GM18502 (cell line): ENCODE data around the gene CHIC1.
"Not testable (repeated sequence)": the region's sequence is repeated elsewhere in the genome, so short reads cannot be mapped to it uniquely, and the experiment has no call there.

Experiments used
- ATAC-seq: cut with Tn5 transposase; IDR thresholded peaks from one replicate; pipeline ENCODE4 v1.9.1; 2021; ENCODE audit warnings: mild to moderate bottlenecking; ENCODE audit not compliant: unreplicated experiment, poor library complexity

The CHIC1 gene

DNA sequence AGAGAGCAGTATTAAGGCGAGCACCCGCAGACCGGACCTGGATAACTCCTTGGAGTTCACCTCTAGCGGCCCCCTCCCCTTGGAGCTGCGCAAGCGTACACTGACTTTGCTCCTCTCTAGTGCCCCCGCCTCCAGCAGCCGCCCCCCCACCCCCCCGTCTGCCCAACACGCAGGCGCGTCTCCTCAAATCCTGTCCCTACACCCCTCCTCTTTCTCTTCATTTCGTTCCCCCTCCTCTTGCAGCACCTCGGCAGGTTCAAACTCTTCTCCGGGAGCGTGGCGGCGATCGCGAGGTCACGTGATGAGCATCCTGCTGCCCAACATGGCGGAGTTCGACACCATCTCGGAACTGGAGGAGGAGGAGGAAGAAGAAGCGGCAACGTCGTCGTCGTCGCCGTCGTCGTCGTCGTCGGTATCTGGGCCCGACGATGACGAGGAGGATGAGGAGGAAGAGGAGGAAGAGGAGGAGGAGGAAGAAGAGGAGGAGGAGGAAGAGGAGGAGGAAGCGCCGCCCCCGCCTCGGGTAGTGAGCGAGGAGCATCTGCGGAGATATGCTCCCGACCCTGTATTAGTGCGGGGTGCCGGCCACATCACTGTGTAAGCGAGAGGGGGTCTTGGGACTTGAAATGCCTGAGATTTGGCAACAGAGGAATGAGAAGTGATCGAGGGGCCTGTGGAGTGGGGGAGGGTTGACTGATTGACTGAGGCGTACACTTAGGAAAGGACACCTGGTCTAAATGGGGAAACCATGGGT, at the start of gene CHIC1:
CHIC1 (plus strand) TSS at position 214 of the 754 bp plus-strand sequence; CDS start at position 302, 88 bp downstream.
- peak; percentile 64 for ATAC-seq

DNA sequence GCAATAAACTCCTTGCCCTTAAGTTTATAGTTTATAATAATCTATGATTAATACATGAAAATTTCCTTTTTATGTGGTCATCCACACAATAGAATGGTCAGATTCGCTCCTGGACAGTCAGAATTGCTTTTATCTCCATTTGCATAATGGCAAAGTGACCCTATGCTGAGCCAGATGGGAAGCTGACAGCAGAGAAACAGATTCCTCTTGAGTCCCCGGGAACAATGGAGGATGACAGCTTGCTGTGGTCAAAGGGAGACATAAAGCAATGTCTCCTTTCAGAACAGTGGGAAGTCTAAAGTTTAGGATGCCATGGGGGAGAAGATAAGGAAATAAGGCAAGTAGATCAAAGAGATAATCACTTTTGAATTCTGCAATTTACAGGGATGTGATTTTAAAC, 40.2 kb upstream of the CHIC1 start:
- ATAC-seq = not testable (repeated sequence)

DNA sequence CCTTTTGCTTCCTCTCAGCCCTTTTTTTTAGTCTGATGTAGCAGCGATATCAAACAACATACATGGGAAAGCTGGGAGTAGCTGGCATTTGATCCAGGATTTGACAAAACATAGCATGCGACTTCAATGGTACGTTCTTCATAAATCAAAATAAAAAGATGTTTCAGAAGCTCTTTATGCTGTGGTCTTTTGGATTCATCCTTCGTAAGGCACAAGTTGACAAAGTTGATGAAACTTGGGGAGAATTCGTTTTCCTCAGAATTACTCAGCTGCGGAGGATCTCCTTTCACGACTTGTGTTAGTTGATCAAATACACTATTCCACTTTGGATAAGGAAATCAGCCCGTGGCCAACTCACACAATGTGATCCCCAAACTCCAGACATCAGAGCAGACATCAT, 38.1 kb upstream of the CHIC1 start:
- no peak for ATAC-seq

DNA sequence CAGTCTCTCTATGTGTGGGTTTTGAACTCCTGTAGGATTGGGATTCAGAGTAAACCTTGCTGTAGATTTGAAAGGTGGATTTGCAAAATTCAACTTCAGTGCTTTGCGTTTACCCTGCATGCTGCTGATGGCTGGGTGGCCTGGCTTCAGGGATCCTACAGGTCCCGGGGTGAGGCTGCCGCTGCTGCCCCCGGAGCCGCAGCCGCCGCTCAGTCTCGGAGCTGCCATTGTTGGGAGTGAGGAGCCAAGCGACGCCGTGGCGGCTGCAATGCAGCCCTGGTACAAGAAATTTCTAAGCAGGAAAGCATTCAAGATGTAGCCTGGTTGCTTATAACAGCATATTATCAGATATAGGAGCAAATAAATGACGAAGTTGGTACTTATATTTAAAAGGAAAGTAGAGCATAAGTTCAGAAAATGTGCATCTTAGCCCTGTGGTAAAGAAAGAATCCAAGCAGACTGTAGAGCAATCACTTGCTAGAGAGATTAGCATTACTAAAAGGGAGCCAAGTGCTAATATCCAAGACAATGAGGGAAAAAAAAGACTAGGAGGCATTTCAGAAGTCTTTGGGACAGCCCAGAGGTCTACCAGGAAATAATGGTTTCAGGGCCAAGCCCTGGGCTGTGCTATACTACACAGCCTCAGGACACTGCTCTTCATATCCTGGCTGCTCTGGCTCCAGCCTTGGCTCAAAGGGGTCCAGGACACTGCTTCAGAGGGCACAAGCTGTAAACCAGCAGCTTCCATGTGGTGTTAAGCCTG, 36.9 kb upstream of the CHIC1 start:
- ATAC-seq = no peak

DNA sequence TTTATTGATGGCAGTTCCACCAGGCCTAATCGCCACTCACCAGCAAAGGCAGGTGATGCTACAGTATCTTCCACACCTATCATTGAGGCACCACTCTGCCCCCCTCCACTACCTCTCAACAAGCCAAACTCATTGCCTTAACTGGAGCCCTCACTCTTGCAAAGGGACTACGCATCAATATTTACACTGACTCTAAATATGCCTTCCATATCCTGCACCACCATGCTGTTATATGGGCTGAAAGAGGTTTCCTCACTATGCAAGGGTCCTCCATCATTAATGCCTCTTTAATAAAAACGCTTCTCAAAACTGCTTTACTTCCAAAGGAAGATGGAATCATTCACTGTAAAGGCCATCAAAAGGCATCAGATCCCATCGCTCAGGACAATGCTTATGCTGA, 31.3 kb upstream of the CHIC1 start:
- ATAC-seq = not testable (repeated sequence)

DNA sequence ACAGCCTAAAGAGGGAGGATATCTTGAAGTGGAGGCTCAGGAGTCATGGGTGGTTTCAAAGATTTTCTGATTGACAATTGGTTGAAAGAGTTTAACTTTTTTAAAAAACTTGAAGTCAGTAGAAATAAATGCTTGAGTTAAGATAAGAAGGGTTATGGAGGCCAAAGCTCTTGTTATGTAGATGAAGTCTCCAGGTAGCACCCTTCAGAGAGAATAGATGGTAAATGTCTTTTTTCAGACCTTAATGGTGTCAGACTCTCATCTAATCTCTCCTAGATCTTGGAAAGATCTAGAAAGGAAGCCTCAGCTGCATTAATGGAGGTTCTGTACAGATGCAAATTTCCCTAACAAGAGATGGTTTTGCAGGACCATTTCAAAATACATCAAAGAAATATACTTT, 6.8 kb upstream of the CHIC1 start:
- no peak for ATAC-seq

DNA sequence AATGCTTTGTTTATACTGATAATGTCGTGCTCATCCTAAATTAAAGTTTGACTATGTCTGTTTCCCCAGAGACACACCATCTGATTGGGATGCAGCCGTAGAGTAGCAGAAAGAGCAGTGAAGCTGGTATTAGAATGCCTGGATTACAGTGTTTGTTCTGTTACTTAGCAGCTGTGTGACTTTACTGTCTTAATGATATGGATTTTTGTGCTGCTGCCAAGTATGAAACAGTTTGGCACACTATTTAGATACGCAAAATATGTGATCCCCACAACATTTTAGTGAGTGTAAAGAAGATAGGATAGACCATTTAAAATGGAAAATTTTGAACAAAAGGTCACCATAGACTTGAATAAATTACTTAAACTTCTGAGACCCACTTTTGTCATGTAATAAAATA, 1.2 kb upstream of the CHIC1 start:
- ATAC-seq = no peak

DNA sequence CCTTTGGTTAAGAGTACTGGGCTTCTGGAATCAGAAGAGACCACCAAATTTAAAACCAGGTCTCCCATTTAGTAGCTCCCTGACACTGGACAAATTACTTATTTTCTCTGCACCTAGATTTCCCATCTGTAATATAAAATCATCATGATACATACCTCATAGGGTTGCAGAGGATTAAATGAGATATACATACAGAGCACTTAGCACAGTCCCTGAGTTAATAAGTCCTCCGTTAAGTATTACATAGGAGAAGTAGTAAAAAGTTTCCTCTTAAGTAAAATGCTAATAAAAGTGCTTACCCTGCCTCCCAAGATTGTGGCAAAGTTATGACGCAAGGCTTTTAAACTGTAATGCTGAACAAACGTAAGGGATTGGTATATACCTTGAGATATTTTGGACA, 539 bp upstream of the CHIC1 start:
- peak; percentile 19 for ATAC-seq

DNA sequence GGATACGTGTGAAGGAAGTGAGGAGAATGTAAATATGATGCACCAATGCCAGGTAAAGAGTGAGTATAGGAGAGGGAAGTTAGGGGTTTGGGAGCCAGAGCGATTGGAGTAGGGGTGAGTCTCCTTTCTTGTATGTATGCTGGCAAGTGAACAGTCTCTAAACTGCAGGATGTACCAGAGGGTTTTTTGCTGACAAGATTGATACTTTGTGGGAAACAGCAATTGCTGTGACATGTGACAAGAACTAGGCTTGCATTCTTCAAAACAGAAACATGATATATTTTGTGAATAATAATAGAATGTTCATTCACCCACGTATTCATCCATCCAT, 706 bp downstream of the CHIC1 start:
- peak; percentile 45 for ATAC-seq

DNA sequence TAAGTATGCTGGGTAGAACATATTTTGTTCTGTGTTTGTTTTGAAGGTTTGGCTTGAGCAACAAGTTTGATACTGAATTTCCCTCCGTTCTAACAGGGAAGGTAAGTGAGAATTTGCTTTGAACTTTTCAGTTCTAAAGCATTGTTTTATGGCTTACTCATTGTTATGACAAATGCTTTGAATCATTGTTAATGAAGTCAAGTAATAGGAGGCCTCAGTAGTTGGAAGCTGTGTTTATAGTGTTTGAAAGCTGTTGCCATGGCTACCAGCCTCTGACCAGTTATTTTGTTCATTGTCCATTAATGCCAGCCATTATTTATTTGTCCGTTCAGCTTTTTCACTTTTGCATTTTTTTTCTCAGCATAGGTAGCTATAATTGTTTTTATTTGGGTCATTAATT, 14.4 kb downstream of the CHIC1 start:
- ATAC-seq = no peak

DNA sequence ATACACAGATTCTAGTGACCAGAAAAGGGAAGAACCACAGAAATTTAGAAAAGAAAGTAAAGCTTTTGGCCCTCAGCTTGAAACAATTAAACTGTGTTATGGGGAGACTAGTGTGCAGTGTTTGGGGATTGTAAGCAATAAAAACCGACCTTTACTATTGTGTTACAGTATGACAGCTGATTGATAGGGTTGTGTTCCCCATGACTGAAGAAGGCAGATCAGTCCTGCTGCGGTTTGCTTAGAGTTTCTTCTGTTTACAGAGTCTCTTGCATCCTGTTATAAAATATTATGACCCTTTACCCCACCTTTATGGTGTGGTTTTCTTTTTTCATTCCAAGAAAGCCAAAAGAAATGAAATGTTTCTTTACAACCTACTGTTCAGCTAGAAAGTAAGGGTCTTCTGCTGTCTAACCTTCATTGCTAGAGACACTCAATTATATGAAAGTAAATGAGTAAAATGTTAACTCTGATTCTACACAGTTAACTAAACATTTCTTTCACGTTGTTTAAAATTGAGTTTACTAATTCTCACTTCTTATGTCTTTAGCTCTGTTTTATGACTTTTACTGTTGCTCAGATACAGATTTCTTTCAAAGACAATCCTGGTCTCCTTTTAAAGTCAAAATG, 18.1 kb downstream of the CHIC1 start:
- no peak for ATAC-seq

DNA sequence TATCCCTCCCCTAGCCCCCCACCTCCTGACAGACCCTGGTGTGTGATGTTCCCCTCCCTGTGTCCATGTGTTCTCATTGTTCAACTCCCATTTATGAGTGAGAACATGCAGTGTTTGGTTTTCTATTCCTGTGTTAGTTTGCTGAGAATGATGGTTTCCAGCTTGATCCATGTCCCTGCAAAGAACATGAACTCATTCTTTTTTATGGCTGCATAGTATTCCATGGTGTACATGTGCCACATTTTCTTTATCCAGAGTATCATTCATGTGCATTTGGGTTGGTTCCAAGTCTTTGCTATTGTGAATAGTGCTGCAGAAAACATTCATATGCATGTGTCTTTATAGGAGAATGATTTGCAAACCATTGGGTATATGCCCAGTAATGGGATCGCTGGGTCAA, 34.8 kb downstream of the CHIC1 start:
- not testable (repeated sequence) for ATAC-seq

DNA sequence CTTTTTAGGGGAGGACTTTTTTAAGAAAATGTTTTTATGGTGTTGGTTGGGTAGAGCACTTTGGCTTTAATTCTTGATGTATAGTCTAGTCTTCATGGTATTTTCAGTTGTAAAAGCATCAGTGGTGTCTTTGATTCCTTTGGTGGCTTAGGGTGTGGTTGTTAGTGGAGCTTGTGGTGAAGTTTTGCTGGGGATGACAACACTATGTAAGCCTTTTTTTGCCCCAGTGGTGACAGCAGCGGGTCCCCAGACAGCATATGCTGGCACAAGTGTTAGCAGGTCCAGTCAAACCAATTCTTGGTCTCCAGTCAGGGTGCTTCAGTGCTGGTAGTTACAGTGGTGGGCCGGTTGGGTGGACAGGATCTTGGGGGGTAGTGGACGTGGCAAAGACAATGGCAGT, 52.0 kb downstream of the CHIC1 start:
- no peak for ATAC-seq

DNA sequence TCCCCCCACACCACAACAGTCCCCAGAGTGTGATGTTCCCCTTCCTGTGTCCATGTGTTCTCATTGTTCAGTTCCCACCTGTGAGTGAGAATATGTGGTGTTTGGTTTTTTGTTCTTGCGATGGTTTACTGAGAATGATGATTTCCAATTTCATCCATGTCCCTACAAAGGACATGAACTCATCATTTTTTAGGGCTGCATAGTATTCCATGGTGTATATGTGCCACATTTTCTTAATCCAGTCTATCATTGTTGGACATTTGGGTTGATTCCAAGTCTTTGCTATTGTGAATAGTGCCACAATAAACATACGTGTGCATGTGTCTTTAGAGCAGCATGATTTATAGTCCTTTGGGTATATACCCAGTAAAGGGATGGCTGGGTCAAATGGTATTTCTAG, 78.7 kb downstream of the CHIC1 start:
- ATAC-seq = not testable (repeated sequence)

DNA sequence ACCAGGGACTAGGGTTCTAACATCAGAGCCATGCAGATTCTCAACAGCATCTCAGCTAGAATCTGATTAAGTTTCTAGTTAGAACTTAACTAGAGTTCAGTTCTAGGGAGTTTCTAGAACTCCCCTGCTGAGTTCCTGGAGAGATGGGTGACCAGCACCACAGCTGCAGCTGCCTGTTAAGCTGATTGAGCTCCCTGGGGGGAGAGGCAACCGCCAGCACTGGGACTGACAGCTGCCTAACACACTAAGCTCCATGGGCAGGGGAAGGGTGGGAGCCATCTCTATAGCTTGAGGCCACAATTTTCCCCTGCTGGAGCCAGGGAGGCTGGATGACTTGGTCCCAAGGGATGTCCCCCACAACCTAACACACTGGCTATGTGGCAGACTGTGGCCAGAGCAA, 84.2 kb downstream of the CHIC1 start:
- peak; percentile 47 for ATAC-seq

DNA sequence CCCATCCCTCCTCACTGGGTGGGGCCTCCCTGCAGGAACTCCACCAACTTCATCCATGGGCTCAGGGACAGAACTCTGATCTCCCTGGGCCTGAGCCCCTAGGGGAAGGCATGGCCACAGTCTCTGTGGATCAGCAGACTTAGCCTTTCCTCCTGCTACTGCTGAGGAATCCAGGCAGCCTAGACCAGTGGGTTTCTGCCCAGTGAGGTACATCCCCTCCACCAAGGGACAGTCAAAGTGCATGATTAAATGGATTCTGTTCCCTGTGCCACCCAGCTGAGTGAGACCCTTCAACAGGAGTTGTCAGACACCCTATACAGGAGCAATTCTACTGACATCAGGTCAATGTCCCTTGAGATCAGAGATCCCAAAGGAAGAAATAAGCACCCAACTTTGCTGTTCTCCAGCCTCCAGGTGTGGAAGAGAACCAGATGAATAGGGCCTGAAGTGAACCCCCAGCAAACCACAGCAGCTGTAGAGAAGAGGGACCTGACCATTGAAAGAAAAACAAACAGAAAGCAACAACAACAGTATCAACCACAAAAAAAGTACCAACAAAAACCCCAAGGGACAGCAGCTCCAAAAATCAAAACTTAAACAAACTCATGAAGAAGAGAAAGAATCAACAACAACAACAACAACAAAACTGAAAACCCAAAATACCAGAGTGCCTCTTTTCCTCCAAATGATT, 84.8 kb downstream of the CHIC1 start:
- ATAC-seq = peak; percentile 59

DNA sequence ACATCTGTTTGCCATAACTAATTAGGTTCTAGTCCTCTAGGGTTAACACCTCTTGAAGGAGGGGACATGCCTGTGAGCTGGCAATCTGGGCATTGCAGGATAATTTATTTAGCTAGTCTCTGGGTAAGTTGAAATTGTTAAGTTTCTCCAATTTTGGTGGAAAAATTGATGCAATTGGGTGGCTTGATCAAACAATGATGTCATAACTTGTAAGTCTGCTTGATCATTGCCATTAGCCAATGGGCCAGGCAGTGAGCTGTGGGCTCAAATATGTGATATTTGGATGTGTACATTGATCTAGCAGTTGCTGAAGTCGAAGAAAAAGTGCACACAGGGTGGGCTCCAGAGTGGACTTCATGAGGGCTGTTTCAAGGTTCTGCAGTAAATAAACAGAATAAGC, 98.3 kb downstream of the CHIC1 start:
- not testable (repeated sequence) for ATAC-seq

DNA sequence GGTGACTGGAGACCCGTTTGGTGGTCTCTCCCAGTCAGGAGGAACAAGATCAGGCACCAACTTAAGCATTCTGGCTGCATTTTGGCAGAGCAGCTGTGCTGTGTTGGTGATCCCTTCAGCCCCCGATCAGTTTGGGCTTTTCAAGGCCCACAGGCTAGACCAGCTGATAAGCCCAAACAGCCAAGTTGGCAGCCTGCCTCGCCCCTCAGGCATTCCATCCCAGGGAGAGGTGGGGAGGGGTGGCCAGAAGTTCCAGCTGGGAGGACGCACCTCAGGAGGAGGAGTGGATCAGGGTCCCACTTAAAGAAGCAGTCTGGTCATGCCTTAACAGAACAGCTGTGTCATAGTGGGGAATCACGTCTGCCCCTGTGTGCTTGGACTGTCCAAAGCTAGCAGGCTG, 105.8 kb downstream of the CHIC1 start:
- ATAC-seq = no peak

DNA sequence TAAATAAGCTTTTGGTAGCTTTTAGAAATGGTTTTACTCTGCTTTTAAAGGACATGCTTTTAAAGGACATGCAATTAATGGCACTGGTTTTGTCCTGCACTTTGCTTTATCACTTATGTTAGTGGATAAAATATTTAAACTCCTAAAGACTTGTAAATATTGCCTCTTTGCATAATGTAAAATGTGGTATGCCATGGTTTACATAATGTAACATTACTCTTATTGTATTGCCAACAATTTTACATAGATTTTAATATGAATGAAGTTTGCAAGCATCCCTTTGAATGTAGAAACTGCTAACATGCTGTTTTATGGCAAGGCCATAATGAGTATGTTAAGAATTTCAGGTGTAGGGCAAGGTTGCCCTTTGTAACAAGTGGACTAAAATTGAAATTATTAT, 118.4 kb downstream of the CHIC1 start:
- ATAC-seq = no peak

DNA sequence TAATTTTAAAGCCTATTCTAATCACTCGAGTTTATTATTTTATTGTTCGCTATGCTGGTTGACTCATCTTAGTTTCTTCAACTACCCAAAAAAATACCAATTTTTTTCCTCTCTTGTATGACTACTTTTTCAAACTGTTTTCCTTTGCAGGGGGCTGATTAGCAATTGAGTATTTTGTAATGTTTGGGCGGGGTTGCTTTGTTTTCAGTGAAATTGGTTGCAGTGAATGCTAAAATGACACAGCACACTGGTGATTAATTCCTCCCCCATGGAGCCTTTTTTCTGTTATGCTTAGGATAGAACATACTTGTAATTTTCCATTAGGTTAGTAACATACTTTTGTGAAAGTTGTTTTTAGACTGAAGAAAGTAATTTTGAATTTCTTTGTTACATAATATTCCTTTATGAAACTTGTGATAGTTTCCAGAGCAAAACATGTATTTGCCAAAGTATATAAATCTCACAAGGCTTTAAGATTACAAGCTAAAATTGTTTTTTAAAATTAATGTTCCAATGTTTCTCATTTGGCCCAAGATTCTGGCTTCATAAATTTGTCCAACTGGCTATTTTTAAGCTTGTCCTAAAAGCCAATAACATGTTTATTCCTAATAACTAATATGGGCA, 120.4 kb downstream of the CHIC1 start:
- no peak for ATAC-seq
